Upper lobe of left lung (tissue), 6 donors: ENCODE results near the gene SNCAIP. TPM values are rescaled to one million over a fixed set of nuclear protein-coding genes. Genes with fewer than 3 reads are reported as not detected.

Experiments
- ATAC-seq, 2 donors: fragments of 200-7000 bp; cut with Tn5 transposase; one replicate each; pipeline ENCODE4 v1.9.1; 2022; ENCODE audit warnings: mild to moderate bottlenecking in 2 of 2, moderate library complexity in 2 of 2; ENCODE audit not compliant: low FRiP score in 2 of 2
- DNase-seq, 2 donors: peaks; one replicate each; pipeline ENCODE4 v3.0.0-alpha.2; 2019 to 2020
- H3K27ac ChIP-seq, 4 donors: fragments of 200-600 bp; sonication (generic); one replicate each; pipeline ENCODE4 v1.5.1; 2016 to 2019
- H3K27me3 ChIP-seq, 4 donors: fragments of 200-600 bp; sonication (generic); one replicate each; pipeline ENCODE4 v1.5.1; 2017 to 2019
- H3K36me3 ChIP-seq, 4 donors: fragments of 200-600 bp; sonication (generic); one replicate each; pipeline ENCODE4 v1.5.1; 2016 to 2019
- H3K4me1 ChIP-seq, 4 donors: fragments of 200-600 bp; sonication (generic); one replicate each; pipeline ENCODE4 v1.5.1; 2018 to 2019
- H3K4me3 ChIP-seq, 4 donors: fragments of 200-600 bp; sonication (generic); one replicate each; pipeline ENCODE4 v1.5.1; 2017 to 2019; ENCODE audit warnings: mild to moderate bottlenecking in 2 of 4, moderate library complexity in 1 of 4
- H3K9me3 ChIP-seq, 4 donors: fragments of 200-600 bp; sonication (generic); one replicate each; pipeline ENCODE4 v1.5.1; 2018 to 2019
- CTCF ChIP-seq, 6 experiments: fragments of 450-650 bp in 4 of 6; fragments of 200-600 bp in 2 of 6; sonication (generic) in 2 of 6; IDR thresholded peaks; one replicate each; pipeline ENCODE4 v1.5.1; 2016 to 2019; ENCODE audit warnings: antibody characterized with exemption in 6 of 6
- EP300 ChIP-seq, 4 donors: sonication (generic); formaldehyde crosslinking; IDR thresholded peaks; one replicate each; pipeline ENCODE4 v1.5.1; 2017; ENCODE audit warnings: antibody characterized with exemption in 4 of 4, control low read depth in 2 of 4
- POLR2A ChIP-seq, 4 donors: fragments of 450-650 bp; IDR thresholded peaks; one replicate each; pipeline ENCODE4 v1.5.1; 2016 to 2017; ENCODE audit warnings: antibody characterized with exemption in 4 of 4, mild to moderate bottlenecking in 2 of 4
- POLR2AphosphoS5 ChIP-seq, 2 donors: sonication (generic); formaldehyde crosslinking; IDR thresholded peaks; one replicate each; pipeline ENCODE4 v1.5.1; 2017; ENCODE audit warnings: antibody characterized with exemption in 2 of 2
- WGBS, 2 donors: methylation state at CpG; one replicate each; pipeline ENCODE4 v1.1.5; 2017 to 2018; 5-methylcytosine and 5-hydroxymethylcytosine counted together
- total RNA-seq, 6 donors: library from RNA; depleted of rRNA in 4 of 6; stranded (reverse); fragments of >200 nt in 4 of 6; gene quantifications; one replicate each; pipeline versions ENCODE4 v1.1.0 to v1.2.1, GENCODE V29; 2016 to 2021
- donor health status: DM: no; HTN: no; CAD: no; lungs with moderate emphysema.
- donor health status: DM: no; HTN: yes; CAD: no; lungs with severe emphysema.

Gene SNCAIP
- total RNA-seq, 6 donors from 2014 or later = 1.2 to 6.3 (median 2.3) TPM

- TF ChIP-seq POLR2A (IDR thresholded peaks at IDR 0.05) = no peak
- no peak for TF ChIP-seq CTCF (IDR thresholded peaks at IDR 0.05)
- no peak for TF ChIP-seq POLR2AphosphoS5 (IDR thresholded peaks at IDR 0.05)
- no peak for TF ChIP-seq EP300 (IDR thresholded peaks at IDR 0.05)
- H3K27me3 ChIP-seq = no peaks in the 10 kb centered on the region
- H3K27ac ChIP-seq = no peak overlapping the region
- ATAC-seq (no peak), DNase-seq (no peak)
- 62 to 70% methylated on average over 5 of the region's 5 CpGs for WGBS, 2 donors
- no peaks in the 10 kb centered on the region for H3K9me3 ChIP-seq
- no peaks in the 10 kb centered on the region for H3K4me1 ChIP-seq
- no peaks in the 10 kb centered on the region for H3K36me3 ChIP-seq
- no peak overlapping the region for H3K4me3 ChIP-seq
Measured at GRCh38 chr5:122434205-122434970, 122.4 kb downstream of the SNCAIP start.

- DNase-seq (no peak), ATAC-seq (no peak)
- Histone ChIP-seq H3K9me3 (no peaks in the 10 kb centered on the region), H3K4me1 (no peaks in the 10 kb centered on the region), H3K36me3 (no peaks in the 10 kb centered on the region), H3K27me3 (no peaks in the 10 kb centered on the region), H3K4me3 (no peak overlapping the region), H3K27ac (no peak overlapping the region)
- WGBS, 2 donors = 82 to 92% methylated on average over 4 of the region's 4 CpGs
- TF ChIP-seq POLR2A (IDR thresholded peaks at IDR 0.05) (no peak), POLR2AphosphoS5 (IDR thresholded peaks at IDR 0.05) (no peak), CTCF (IDR thresholded peaks at IDR 0.05) (no peak), EP300 (IDR thresholded peaks at IDR 0.05) (no peak)
Measured at GRCh38 chr5:122435234-122435633, 123.2 kb downstream of the SNCAIP start.

- H3K9me3 ChIP-seq = no peaks in the 10 kb centered on the region
- ATAC-seq (no peak), DNase-seq (no peak)
- H3K27ac ChIP-seq = no peak overlapping the region
- no peaks in the 10 kb centered on the region for H3K27me3 ChIP-seq
- H3K4me3 ChIP-seq = no peak overlapping the region
- no peaks in the 10 kb centered on the region for H3K4me1 ChIP-seq
- TF ChIP-seq POLR2A (IDR thresholded peaks at IDR 0.05) = no peak
- WGBS, 2 donors = 94 to 98% methylated on average over 3 of the region's 3 CpGs
- no peaks in the 10 kb centered on the region for H3K36me3 ChIP-seq
Measured at GRCh38 chr5:122435761-122436160, 123.7 kb downstream of the SNCAIP start.

- ATAC-seq (no peak), DNase-seq (no peak)
- Histone ChIP-seq H3K27ac (no peak overlapping the region), H3K9me3 (no peaks in the 10 kb centered on the region), H3K36me3 (no peaks in the 10 kb centered on the region), H3K4me3 (no peak overlapping the region), H3K27me3 (no peaks in the 10 kb centered on the region), H3K4me1 (no peaks in the 10 kb centered on the region)
- TF ChIP-seq EP300 (IDR thresholded peaks at IDR 0.05) = no peak
- TF ChIP-seq POLR2AphosphoS5 (IDR thresholded peaks at IDR 0.05) = no peak
- TF ChIP-seq CTCF (IDR thresholded peaks at IDR 0.05) = no peak
- TF ChIP-seq POLR2A (IDR thresholded peaks at IDR 0.05) = no peak
Measured at GRCh38 chr5:122436615-122437014, 124.6 kb downstream of the SNCAIP start.

- Histone ChIP-seq H3K27ac (no peak overlapping the region), H3K4me1 (no peaks in the 10 kb centered on the region), H3K36me3 (no peaks in the 10 kb centered on the region), H3K4me3 (no peak overlapping the region), H3K9me3 (no peaks in the 10 kb centered on the region), H3K27me3 (no peaks in the 10 kb centered on the region)
- DNase-seq = no peak
- no peak for ATAC-seq
- TF ChIP-seq POLR2A (IDR thresholded peaks at IDR 0.05) (no peak), POLR2AphosphoS5 (IDR thresholded peaks at IDR 0.05) (no peak), EP300 (IDR thresholded peaks at IDR 0.05) (no peak), CTCF (IDR thresholded peaks at IDR 0.05) (no peak)
- WGBS, 2 donors = 86 to 94% methylated on average over 1 of the region's 1 CpG
Measured at GRCh38 chr5:122439645-122440044, 127.6 kb downstream of the SNCAIP start.
